NK-92 (cell line): ENCODE results near the gene GINS2.

Source experiments
- DNase-seq: peaks from one replicate; lab custom pipeline; 2025; ENCODE audit not compliant: unreplicated experiment; lab: John Stamatoyannopoulos, UW

The GINS2 gene

GRCh38 chr16:85690469-85691064 lies 1.8 kb upstream of the GINS2 start:
- DNase-seq, result no peak

- no peak for DNase-seq
Measured at GRCh38 chr16:85689950-85690320, 1.2 kb upstream of the GINS2 start.

GRCh38 chr16:85689285-85689949 lies 663 bp upstream of the GINS2 start:
- DNase-seq, result no peak

DNA sequence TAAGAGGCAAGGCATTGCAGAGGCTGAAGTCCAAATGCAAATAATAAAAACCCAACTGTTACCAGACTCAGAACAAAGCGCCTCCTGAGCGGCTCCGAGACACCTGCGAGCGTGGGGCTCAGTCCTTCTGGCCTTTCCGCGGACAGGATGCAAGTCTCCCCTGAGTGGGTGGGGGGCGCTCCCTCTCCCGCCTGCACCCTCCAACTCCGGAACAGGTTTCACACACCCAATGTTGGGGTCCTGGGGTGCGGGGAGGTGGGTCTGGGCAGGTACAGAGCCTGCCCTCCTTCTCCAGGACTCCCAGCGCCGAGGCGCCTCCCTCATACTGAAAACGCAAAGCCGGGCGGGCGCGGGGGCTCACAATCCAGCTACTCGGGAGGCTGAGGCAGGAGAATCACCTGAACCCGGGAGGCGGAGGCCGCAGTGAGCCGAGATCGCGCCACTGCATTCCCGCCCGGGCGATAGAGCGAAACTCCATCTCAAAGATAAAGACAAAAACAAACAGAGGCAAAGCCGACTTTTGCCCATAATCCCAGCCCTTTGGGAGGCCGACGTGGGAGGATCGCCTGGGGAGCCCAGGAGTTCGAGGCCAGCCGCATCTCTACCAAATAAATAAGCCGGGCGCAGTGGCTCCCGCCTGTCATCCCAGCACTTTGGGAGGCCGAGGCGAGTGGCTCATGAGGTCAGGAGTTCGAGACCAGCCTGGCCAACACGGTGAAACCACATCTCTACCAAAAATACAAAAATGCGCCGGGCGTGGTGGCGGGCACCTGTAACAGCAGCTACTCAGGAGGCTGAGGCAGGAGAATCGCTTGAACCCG lies 893 bp downstream of the GINS2 start:
- DNase-seq, result no peak

DNA sequence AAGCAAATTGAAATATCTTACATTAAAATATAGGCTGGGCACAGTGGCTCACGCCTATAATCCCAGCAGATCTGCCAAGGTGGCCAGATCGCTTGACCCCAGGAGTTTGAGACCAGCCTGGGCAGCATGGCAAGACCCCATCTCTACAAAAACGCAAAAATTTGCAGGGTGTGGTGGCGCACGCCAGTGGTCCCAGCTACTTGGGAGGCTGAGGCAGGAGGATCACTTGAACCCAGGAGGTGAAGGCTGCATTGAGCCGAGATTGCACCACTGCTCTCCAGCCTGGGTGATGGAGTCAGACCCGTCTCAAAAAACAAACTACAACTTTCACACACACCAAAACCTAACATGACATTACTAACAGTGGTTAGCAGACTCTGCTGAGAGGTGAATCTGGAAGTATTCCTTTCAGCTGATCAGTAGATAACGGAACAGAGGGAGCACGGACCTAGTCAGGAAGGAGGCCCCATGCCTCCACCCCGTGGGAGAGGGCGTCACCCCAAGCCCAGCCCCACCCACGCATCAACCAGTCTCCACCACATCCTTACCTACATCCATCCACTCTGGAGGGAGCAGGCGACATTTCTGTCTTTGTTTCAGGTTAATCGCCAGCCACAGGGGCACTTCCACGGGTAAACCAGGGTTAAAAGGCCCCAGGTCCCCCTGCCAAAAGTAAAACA lies 1.7 kb downstream of the GINS2 start:
- no peak for DNase-seq

- no peak for DNase-seq
Measured at GRCh38 chr16:85685251-85685650, 3.5 kb downstream of the GINS2 start.

DNA sequence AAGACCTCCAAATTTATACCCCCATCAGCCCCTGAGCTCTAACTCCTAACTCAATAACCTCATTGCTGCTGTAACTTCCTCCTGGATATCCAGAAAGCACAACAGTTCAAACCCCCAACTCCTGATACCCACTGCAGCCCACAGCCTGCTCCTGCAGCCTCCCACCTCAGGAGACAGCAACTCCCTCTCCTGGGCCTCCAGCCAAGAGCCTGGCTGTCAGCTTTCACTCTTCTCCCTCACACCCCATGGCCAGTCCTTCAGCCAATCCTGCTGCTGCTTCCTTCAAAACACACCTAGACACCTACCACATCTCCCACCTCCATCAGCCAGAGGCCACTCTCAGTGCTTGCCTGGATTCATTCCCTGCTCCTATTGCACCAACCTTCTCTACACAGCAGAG lies 5.4 kb downstream of the GINS2 start:
- DNase-seq, result no peak

DNA sequence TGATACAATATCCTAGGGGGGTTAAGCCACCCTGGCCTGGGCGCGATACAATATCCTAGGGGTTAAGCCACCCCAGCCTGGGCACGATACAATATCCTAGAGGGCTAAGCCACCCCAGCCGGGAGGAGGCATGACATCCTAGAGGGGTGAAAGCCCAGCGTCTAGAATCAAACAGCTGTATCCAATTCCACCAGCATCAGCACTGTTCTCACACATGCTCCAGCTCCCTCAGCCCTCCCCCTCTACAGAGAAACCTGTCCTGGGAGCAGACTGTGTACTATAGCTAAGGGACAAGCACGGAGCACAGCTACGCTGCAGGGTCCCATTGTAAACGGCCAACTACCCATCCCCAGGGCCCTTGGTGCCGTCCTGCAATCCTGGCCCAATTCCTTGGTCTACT lies 6.2 kb downstream of the GINS2 start:
- DNase-seq, result no peak

DNA sequence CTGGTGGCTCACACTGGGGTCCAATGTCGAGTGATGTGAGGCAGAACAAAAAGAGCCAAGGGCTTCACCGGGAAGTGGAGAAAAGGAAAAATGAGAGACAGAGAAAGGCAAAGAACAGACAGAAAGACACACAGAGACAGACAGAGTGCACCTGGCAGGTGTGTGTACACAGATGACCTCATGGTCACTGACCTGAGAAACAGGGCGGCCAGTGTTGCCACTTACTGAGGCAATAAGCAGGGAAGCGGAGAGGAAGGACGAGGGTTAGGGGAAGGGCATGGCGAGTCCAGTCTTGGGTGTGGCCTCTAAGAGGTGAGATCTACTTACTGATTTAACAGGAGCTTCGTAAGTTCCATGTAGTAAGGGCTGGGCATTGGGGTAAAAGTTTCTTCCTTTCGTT lies 7.5 kb downstream of the GINS2 start:
- DNase-seq, result no peak

- DNase-seq, result no peak
Measured at GRCh38 chr16:85680352-85680944, 8.3 kb downstream of the GINS2 start.

DNA sequence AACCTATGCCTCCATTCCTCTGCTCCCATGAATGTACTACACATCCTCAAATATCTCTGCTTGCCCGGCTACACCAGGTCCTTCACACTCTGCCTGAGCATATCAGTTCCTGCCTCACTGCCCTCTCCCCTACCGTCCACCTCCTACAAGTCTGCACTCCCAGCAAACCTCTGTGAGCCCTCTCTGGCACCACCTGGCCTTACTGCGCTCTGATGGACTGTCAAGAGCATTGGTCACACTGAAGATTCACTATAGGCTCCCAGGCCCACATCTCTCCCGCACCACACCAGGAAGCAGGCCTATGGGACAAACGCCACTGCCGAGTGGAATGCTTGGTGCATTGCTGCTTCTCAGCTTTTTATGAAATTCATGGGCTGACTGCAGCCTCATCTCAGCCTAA lies 8.9 kb downstream of the GINS2 start:
- DNase-seq, result no peak

- no peak for DNase-seq
Measured at GRCh38 chr16:85678821-85679220, 9.9 kb downstream of the GINS2 start.

DNA sequence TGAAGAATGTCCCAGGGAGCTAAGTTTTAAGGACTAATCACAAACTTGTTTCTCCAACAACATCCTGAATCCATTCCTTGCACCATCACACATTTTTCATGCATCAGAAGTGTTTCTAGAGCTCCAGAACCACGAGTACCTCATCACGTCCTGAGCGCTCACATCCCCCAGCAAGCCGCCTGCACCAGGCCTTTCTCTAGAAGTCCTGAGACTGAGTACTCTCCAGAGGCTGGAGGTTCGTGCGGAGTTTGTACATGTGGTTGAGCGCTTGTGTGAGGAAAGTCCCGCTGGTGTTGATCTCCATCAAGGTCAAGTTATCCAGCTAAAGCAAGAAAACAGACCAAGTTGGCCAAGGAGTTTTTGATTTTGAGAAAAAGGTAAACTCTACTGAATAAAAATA lies 10.7 kb downstream of the GINS2 start:
- DNase-seq, result no peak

GRCh38 chr16:85677383-85677967 lies 11.3 kb downstream of the GINS2 start:
- DNase-seq, result no peak

- DNase-seq, result no peak
Measured at GRCh38 chr16:85676466-85676865, 12.3 kb downstream of the GINS2 start.

- no peak for DNase-seq
Measured at GRCh38 chr16:85675251-85675874, 13.4 kb downstream of the GINS2 start.

DNA sequence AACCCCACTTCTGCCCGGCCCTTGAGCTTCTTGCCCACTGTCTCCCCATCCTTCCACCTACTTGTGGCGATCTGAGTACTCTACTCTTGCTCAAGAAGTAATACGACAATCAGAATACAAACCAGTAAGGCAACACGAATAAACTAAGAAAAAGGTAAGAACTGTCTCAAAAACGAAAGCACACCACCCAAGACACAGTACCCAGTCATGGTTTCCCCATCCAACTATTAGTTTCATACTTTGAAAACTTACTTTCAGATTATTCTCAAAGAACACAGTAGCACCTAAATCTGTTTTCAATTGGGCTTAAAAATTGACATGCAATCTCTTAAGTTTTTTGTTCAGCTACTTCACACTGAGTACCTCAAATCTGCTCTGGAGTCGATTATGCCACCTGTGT lies 13.9 kb downstream of the GINS2 start:
- DNase-seq, result no peak

- no peak for DNase-seq
Measured at GRCh38 chr16:85674418-85674755, 14.4 kb downstream of the GINS2 start.

GRCh38 chr16:85673529-85674417 lies 15.0 kb downstream of the GINS2 start:
- DNase-seq, result no peak

GRCh38 chr16:85670840-85671239 lies 17.9 kb downstream of the GINS2 start:
- DNase-seq, result no peak
